Stimulated activated CD8-positive, alpha-beta memory T cell treated with anti-CD3 and anti-CD28 coated beads, Interleukin-7, amount 100 ng/mL, for 1 hour (primary cell): Measurements from ENCODE around the gene PGF.
A peak's percentile ranks its signal among the peaks of the same experiment; 100 is the strongest.

Experiments
- DNase-seq, 2 donors: peaks; one replicate each; pipeline ENCODE4 v3.0.0-alpha.2; 2020; ENCODE audit warnings: low read depth in 2 of 2

Gene PGF

GRCh38 chr14:74919421-74920165 is 35.8 kb downstream of the PGF start:
- DNase-seq = no peak

- no peak for DNase-seq
Measured at GRCh38 chr14:74918380-74918779, 37.0 kb downstream of the PGF start.

DNA sequence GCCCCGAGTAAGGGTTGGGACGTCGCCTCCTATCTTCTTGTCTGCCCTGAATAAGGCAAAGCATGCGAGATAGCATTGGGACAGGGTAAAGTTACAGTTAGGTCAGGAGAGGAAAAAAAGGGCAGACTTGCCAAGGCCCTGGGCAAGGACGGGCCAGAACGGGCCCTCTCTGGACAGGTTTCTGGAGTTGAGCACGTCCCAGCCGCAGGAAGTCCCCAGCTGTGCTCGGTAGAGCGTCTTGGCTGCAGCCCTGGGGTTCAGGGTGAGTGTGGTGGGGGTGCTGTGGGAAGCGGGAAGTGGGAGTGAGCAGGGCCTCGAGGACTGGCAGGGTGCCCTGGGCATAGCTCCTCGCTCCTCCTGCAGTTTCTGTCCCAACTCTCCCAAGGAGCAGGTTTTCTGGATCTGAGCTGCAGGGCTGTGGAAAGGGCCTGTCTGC is 37.7 kb downstream of the PGF start:
- no peak for DNase-seq

DNA sequence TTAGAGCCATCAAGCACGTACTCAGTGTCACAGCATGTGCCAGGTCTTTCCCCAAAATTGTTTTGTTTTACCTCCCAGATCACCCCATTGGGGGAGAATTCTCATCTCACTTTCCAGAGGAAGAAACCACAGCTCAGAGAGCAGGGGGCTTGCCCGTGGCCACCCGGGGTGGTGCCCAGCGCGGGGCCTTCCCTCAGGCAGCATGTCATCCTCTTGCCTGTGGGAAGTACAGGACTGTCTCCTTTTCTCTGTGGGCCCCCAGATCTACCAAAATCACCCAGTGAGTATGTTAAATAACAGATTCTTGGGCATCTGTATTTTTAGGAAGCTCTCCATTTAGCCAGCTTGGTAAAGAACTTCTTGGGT is 38.2 kb downstream of the PGF start:
- DNase-seq = no peak

DNA sequence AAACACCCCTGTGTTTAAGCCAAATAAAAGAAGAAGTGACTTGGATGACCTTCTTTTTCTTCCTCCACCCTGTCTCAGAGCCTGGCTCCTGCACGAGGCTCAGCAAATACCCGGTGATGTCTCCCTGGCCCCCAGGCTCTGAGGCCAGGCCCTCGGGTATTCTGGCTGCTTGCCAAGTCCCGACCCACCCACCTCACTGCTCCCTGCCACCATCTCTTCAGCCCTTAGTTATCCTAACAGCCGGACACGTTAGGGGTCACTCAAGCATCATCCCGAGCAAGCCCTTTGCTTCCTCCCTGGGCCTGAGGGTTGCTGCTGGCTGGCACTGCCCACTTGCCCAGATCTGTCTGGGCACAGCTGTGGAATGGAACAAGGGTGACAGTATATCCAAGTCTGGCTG is 39.6 kb downstream of the PGF start:
- DNase-seq = no peak

- DNase-seq = no peak
Measured at GRCh38 chr14:74915426-74915825, 40.0 kb downstream of the PGF start.

- DNase-seq = no peak
Measured at GRCh38 chr14:74913986-74914573, 41.3 kb downstream of the PGF start.

GRCh38 chr14:74913393-74913910 is 41.9 kb downstream of the PGF start:
- no peak for DNase-seq

DNA sequence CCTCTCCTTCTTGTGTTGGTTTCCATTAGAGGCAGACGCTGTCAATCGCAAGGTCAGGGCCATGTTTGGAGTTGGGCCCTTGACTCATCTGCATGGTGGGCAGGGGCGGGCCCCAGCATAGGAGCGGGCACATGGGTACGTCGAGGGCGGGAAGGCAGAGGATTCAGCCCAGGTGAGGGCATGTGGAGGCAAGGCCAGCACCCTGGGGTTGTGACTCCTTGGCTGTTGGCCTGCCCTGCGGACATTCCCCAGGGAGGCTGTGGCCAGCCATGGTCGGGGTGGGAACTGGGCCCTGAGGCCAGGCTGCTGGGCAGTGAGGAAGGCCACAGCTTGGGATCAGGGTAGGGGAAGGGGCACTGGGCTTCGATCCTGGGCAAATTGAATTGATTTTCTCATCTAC is 42.6 kb downstream of the PGF start:
- DNase-seq = no peak

- DNase-seq = no peak
Measured at GRCh38 chr14:74912111-74912510, 43.3 kb downstream of the PGF start.

DNA sequence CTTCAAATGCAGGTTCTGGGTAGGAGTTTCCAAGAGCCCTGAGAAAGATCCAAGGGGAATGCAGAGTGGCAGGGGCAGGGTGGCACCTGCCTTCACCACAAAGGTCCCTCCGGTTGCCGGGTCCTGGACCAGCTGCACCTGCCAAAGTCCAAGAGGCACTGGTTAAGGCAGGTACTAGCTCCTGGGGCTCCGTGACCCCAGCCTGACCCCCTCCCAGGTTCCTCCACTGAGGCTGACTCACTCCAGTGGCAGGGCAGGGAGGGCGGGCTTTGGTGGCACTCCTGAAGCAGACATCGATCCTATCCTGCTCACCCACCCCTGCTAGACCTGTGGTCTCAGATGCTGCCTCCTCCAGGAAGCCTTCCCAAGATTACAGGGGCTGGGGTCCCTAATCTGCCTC is 43.7 kb downstream of the PGF start:
- DNase-seq = no peak

DNA sequence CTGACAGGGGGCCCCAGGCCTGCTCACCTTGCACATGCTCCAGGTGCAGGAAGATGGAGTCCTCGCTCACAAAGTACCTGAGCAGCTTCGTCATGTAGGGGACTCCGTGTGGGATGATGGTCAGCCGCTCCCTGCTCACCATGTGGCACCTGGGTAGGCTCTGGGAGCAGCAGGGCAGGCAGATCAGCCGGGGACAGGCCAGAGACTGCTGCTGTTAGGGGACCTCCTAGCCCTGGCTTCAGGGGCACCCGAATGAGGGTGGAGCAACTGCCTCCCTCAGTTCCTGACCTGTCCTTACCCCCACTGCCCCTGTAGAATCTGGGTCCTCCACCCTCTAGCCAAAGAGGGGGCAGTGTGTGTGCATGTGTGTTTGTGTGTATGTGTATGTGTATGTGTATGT is 44.2 kb downstream of the PGF start:
- DNase-seq = no peak

- DNase-seq = no peak
Measured at GRCh38 chr14:74910556-74910955, 44.8 kb downstream of the PGF start.

- DNase-seq = no peak
Measured at GRCh38 chr14:74909911-74910310, 45.5 kb downstream of the PGF start.

DNA sequence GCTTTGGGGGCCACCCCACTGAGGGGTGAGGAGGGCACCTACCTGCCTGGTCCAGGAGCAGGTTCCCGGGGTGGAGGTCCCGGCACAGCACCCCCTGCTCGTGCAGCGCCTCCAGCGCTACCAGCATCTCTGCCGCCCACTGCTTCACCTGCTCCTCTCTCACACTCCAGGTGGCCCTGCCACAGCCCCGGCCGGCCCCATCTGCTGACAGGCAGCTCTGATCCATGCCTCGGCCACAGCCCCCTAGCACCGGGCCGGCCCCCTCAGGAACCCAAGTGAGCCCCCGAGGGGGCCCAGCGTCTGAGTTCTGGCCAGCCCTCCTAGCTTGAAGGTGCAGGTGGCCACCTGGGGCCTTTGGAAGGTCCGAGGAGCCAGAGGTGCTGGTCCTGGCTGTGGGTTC is 45.9 kb downstream of the PGF start:
- DNase-seq = no peak

- DNase-seq = no peak
Measured at GRCh38 chr14:74908861-74909341, 46.5 kb downstream of the PGF start.

GRCh38 chr14:74907744-74908143 is 47.7 kb downstream of the PGF start:
- no peak for DNase-seq

- no peak for DNase-seq
Measured at GRCh38 chr14:74906925-74907521, 48.4 kb downstream of the PGF start.

DNA sequence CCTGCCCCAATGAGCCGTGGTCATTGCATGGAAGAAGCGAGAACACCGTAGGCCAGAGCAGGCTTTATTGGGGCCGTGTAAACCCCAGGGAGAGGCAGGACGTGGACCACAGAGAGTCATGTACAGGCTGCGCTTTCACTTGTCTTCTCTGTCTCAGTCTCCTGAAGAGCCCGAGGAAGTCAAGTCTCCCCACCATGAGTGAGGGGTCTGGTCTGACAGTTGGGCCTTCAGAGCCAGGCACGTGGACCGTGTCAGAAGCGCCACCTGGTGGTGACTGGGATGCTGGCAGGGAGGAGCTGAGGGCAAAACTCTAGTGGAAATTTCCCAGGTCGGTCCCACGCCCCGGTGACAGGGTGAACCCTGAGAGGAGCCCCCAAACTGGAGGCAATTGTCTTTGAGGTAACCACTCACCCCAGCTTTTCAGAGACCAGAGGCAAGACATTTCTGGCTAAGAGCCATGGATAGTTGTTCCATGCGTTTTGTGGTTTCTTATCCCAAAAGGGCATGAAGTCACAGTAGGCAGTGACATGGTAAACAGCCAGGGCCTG is 49.7 kb downstream of the PGF start:
- peak; percentile 59 to 75 for DNase-seq

- DNase-seq = no peak
Measured at GRCh38 chr14:74904635-74905503, 50.5 kb downstream of the PGF start.

DNA sequence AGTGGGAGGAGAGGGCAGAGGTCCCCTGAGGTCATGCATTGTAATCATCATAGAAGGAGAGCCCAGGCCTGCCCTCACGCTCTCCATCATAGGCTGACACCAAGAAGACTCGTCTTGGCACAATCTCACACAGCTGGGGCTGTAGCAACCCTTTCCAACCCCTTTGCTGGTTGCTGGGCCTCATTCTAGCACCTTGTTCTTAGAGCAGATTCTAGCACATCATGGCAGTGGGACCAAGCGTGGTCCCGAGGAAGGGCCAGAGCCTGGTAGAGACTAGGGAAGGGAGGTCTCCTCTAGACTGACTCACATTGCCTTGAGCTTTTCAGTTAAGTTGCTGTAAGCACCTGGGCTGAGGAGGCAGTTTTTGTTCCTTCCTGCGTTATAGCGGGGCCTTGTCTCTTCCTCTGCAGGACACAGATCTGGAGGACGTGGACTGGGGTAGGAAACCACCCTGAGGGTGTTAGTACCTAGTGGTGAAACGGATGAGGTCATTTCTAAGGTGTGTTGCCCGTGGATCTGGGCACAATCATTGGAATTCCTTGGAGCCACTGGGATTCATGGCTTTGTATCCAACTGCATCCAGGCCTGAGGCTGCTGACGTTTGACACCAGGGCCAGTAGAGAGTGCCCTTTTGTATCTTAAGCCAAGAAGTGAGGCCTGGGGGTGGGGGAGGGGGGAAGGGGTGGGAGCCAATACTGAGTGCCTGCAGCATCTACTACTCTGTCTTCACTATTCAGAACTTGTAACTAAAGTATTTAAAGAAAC is 52.3 kb downstream of the PGF start:
- no peak for DNase-seq
